ENCODE results near the gene PLCG1.

Gene PLCG1

DNA sequence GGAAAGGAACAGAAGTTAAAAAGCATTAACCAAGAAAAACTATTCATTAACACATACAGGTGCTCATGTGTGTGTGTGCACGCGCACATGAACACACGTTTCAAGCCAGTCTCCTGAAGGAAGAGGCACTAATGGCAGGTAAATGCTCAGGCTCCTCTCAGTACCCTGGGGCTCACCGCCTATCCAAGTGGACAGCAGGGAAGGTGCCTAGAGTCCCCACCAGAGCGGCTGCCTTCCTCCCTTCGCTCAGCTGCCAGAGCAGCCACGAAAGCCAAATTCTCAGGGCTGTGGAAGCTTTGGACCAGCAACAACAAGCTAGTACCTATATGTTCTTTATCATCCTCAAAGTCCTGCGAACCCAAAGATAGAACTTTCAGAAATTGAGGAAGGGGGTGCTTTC is 42.6 kb downstream of the PLCG1 start:
- no peak for DNase-seq (ENCODE audit: low read depth)

DNA sequence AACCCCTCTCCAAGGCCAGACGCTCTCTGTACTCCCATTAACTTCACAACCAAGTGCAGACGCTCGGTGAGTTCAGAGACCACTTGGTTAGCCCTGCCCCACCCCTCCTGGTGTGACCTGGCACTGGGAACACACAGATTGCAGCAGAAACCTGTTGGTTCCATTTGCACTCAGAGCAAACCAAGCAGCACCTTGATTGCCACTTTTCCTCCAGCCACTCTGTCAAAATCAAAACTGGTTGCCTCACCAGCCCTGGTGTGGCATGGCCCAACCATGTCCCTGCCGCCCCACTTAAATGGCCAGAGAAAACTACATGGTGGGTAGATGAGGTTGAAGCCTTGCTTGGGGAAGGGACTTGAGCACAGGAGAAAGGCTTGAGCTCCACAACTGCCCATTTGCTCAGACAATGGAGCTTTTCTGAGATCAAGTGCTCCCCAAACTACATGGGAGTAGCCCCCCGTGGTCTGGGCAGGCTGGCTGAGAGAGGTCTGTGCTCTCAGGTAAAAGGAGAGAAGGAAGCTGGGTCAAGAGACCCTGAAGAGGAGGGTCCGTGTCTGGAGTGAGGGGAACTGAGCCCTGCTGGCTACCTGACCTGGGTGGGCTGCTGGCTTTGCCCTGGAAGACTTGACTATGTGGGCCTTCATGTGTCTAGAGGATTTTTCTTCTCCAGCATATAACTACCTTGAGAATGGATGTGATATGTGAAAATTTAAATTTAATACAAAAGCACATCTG is 43.4 kb downstream of the PLCG1 start:
- DNase-seq (ENCODE audit: low read depth) = no peak

DNA sequence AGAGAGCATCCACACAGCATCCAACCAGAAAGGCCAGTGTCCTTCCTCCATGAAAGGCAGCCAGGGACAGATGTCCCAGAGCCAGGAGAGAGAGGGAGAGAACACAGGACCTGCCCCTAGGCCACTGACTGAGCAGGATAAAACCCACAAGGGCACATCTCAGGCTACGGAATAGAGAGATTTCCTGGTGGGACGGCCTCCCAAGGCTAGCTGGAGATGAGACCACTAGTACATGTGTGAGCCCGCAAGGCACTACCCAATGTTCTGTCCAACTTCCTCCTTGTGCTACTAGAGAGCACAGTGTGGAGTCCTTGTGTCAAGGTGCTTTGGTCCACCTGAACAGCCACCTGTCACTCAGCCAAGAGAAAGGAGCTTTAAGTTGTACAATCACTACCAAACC is 44.2 kb downstream of the PLCG1 start:
- DNase-seq (ENCODE audit: low read depth) = no peak

DNA sequence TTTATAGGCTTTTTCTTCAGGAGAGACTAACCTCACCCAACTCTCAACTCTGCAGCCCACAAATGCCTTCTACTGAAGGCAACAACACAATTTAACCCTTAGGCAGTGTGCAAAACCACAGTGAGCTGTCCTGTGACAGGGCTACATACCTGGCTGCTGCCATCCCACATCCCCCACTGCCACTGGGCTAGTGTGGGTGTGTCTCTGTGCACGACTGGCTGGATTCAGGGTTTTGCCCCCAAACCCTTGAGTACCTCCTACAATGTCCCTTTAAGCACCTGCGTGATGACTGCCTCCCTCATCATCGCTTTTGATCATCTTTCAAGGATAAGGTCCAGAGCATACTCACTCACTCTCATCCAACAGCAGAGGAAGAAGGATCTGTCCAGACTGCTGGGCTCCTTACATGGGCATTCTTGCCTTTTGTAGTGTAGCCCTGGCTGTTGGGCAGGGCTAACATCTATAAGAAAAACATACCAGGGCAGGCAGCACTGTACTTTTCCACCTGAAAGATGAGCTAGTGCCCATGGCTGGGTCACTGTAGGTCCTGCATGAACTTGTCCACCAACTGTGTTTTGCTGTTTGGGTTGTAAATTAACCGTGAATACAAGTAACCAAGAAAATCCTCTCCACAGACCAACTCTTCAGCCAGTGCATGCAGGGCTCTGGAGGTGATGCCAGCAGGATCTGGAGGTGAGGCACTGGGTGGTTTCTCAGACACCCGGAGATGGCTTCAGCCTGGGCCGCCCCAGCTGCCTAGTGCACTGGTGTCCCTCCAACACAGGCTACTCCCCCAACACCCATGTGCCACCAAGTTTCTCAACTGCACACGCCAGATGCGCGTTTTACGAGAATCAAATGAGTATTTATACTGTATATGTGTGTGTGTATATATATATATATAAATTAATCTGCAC is 45.2 kb downstream of the PLCG1 start:
- no peak for DNase-seq (ENCODE audit: low read depth)

DNA sequence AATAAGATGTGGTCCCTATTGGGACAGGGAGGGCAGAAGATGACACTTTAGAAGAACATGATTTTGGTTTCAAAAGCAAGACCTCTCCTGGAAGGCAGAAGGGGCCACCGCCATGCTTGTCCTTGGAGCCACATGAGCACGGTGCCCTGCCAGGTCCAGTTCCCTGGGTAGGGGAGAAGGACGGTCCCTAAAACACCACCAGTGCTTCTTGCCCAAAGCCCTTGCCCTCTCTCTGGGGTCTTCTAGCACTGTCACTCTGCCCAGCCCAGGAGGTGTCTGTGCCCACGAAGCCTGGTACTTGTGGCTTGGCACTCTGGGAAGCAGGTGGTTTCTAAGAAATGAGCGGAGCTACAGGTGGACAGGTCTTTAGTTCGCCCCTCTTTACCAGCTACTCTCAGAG is 46.0 kb downstream of the PLCG1 start:
- DNase-seq (ENCODE audit: low read depth) = no peak

DNA sequence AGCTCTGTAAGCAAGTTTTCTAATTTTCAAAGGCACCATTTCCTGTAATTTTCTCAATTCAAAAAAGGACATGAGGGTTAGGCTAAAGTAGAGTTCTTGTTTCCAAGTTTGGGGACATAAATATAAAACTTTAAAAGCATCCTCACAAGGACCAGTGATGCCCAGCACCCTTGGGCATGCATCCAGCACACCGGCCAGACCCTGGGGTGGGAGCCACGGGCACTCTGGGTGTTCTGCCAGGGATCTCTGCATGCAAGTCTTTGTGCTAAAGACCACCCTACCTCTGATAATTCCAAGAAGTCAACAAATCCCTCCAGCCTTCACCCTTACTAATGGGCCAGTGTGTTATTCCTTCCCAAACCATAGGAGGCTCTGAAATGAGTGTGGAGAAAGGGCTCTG is 46.5 kb downstream of the PLCG1 start:
- DNase-seq (ENCODE audit: low read depth) = no peak

DNA sequence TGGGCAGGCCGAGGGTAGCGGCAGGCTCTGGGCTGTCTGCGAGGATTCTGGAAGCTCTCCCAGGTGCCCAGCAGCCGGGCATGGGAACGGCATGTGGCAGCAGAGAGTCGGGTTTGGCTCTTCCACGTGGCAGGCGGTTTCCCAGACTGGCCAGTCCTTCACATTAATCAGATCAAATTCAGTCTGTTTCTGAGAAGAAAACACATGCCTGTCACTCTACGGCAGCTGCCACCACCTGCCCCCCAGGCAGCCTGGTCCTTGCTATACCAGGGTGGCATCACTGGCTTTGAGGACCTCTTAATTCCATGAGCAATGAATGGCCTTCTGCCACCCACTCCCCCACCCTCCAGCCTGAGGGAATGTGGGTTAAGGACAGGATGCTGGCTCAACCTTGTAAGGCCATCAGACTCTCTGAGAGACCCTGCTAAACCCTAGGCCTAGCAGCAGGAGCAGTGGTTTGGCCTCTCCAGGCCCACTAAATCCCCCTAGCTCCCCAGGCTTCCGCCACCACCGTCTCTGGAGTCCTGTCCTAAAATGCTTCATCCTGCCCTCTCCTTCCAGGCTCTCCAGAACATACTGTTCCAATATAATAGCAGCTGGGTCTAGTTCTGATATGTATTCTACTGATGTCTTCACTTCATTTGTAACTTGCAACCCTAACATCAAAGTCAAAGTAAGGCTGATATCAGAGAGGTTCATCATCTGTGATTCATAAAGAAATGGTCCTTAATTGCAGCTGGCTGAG is 47.8 kb downstream of the PLCG1 start:
- DNase-seq (ENCODE audit: low read depth) = no peak

DNA sequence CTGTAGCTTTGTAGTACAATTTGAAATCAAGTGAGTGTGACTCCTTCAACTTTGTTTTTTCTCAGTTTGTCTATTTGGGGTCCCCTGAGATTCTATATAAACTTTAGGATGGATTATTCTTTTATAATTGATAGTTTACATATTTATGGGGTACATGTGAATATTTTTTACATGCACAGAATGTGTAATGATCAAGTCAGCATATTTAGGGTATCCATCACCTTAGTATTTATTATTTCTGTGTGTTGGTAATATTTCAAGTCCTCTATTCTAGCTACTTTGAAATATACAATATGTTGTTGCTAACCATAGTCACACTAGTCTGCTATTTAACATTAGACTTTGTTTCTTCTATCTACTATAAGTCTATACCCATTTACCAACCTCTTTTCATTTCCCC is 50.3 kb downstream of the PLCG1 start:
- no peak for DNase-seq (ENCODE audit: low read depth)

DNA sequence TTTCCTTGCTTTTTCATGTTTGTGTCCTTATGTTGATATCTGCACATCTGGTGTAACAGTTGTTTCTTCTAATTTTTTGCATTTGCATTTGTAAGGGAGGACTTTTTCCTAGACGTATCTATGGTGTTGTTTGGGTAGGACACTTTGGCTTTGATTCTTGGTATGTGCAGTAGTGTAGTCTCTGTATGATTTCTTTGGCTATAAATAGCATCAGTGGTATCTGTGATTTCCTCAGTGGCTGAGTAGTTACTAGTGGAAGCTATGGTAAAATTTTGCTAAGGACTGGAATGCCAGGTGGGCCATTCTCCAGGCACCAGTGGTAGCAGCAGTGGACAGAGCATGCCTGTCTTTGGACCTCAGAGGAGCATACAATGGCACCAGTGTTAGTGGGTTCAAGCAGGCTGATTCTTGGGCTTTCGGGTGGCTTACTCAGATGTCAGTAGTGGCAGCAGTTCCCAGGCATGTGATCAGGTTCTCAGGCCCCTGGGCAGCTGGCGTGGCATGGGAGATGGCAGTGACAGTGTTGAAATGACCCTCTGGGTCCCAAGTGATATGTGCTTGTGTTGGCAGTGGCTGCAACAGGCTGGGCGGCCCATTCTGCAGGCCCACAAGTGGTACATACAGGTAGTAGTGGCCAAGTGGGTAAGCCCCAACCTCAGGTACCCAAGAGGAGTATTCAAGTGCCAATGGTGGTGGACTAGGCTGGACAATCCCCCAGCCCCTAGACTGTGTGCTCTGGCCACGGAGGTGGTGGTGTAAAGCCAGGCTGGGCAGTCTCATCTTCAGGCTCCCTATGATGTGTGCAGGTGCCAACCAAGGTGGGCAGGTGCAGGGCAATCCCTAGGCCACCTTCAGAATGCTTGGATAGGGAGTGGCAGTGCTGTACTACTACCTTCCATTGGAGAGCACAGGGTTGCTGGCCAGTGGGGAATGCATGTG is 54.5 kb downstream of the PLCG1 start:
- DNase-seq (ENCODE audit: low read depth) = no peak

DNA sequence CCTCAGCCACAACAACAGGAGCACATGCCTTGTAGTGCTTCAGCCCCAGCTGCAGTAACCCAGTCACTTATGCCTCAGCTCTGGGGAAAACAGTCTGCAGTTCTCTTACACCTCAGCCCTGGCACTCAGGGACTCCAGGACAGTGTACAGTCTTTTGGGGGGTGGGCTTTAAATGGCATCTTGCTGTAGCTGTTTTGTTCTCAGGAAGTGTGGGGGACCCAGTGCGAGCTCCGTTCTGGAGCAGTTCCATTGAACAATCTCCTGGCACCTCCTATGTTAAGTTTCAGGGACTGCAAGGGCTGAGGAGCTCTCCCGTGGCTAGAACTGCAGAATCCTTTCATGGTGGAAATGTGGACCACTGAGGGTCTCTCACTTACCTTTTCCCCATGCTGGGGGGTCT is 55.2 kb downstream of the PLCG1 start:
- no peak for DNase-seq (ENCODE audit: low read depth)

DNA sequence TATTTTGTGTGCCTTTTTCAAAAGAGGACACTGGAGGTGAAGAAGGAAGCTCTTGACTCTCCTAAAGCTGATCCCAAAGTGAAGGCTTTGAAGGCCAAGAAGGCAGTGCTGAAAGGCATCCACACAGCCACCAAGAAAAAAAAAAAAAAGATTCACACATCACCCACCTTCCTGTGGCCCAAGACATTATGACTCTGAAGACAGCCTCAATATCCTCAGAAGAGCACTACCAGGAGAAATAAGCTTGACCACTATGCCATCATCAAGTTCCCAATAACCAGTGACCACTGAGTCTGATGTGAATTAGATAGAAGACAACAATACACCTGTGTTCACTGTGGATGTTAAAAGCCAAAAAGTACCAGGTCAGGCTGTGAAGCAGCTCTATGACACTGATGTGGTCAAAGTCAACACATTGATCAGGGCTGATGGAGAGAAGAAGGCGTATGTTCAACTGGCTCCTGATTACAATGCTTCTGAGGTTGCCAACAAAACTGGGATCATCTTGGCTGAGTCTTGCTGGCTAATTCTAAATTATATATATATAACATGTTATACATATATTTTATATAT is 59.4 kb downstream of the PLCG1 start:
- DNase-seq (ENCODE audit: low read depth) = no peak

DNA sequence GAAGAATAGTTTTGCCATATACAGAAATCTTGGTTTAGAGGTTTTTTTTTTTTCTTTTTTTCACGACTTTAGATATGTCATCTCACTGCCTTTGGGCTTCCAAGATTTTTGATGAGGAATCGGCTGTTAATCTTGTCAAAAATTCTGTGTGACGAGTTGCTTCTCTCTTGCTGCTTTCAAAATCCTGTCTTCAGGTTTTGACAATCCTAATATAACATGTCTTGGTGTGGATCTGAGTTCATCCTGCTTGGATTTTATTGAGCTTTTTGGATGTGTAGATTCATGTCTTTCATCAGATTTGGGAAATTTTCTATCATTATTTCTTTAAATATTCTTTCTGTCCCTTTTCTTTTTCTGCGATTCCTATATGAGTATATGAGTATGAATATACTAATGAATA is 61.1 kb downstream of the PLCG1 start:
- DNase-seq (ENCODE audit: low read depth) = no peak

DNA sequence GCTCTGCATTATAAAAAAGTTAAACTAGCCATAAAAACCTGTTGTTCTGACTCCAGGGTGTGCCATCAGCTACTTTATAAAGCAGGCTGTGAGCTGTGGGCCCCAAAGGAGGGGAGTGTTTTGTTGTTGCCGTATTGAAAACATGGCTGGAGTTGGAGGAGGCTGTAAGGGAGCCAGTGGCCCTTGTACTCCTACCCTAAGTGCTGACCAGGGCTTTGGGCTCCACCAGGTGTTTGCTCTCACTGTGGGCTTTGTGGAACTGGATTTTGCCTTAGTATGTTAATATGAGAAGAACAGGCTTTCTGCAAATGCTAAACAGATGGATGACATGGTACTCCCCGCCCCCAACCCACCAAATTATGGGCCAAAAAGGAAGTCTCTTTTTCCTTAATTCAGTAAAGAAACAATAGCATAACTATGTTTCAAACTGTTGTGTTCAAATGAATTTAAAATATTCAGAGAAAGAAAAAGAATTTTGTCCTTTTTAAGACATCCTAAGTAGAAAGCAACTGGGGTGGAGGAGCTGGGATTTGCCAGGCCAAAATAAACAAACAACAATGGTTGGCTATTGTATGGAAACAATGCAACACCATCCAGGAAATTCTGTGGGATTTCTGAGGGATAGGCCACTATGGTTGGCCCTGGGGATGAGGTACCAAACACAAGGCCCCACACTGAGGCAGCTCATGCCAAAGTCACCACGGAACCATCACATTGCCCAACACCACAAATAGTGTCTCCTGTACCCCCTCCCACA is 63.3 kb downstream of the PLCG1 start:
- DNase-seq (ENCODE audit: low read depth) = no peak

DNA sequence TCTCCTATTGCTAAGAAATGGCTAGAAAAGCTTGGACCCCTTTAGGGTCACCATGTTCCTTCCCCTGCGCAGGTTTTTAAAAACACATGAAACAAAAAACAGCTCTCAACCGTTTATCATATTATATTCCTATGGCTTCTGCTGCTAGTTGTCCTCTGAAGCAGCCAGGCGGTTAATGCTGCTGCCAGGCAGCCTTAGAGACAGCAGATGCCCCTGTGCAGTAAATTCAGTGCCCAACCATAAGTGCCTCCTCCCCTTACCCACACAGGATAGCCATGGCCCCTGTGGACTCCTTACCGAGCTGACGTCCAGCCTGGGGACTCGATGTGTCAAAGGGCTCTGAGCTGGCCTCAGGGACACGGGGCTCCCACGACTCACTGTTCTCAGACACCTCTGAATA is 64.4 kb downstream of the PLCG1 start:
- DNase-seq (ENCODE audit: low read depth) = no peak

DNA sequence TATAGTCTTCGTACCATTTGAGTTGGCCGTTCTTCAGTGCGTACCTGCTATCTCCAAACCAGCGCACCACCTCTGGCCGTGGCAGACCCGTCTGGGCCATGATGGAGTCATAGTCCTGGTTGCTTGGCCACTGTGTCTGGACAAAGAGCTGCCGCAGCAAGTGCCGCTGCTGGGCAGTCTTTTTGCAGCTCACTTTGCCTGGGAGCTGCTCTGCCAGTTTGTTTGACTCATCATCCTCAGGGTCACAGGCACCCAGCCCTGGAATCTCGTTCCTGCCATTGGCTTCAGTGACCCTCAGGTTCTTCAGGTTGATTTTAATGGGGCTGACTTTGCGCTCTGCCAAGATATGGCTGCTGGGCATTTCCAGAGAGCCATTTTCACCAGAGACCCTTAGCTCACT is 65.1 kb downstream of the PLCG1 start:
- DNase-seq (ENCODE audit: low read depth) = no peak

DNA sequence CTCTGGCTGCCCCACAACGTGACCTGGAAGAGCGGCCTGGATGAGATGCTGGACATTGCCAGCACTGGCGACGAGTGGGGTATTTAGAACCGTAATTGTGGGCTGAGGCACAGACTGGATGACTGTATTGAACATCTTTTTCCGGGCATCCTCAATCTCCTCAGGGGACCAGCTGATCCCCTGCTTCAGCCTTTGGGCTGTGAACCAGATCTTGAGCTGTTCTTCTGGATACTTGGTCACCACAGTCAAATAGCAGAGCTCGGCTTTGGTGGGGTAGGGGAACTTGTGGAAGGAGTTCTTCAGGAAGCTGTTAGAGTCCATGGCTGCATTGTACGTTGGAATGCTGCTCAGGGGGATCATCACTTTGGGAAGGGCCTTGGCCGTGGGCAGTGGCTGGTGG is 66.3 kb downstream of the PLCG1 start:
- DNase-seq (ENCODE audit: low read depth) = no peak

DNA sequence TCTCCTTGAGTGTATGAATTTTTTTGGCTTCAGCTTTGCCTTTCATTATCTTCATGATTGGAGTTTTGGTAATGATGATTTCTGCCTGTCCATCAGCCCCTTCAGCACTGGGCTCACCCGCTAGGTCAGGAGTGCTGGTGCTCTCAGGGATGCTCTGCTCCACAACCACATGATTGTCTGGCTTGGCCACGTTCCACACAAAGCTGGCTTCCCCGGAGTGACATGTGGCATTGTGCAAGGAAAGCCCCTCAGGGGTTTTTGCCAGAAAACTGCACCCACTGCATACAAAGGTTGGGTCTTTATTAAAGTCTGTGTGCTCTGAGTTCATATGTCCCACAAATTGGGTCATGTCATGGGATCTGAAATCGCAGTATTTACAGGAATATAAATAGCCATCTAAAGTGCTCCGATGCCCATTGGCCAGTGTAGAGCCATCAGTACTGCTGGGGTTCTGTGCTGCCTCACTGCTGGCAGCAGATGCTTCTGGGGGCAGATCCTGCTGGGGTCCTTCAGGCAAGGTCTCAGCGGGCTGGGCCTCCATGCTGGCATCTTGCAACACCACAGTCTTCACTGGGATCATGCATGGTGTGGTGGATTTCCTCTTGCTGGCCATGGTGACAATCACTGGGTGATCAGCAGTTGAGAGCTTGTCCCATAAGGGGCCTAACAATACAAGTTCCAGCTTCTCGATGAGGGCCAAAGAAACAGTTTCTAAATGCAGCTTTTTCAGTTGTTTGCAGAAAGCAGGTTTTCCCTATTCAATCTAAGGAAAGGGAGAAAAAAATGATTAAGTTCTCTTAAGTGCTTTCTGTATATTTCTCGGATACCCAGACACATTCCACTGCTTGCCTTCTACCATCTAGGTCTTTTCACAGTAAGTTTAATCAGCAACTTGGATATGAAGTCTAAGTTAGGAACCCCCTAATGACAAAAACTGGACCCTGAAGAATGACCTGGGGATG is 67.2 kb downstream of the PLCG1 start:
- no peak for DNase-seq (ENCODE audit: low read depth)

DNA sequence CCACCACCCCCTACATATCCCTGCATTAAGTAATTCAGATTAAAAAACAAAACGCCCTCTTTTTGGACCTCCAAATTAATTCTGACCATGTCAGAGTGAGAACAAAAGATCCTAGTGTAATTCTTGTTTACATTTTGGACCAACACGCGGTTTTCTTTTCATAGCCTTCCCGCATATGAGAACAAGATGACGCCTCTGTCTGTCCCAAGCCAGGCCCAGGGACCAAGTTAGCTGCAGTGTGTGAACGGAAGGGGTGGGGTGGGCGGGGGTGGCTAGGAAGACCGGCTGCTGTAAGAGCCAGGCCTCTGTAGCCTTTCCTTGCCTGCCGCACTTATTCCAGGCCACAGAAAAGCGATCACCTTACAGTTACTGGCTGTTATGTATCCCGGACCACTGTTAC is 68.0 kb downstream of the PLCG1 start:
- DNase-seq (ENCODE audit: low read depth) = no peak

DNA sequence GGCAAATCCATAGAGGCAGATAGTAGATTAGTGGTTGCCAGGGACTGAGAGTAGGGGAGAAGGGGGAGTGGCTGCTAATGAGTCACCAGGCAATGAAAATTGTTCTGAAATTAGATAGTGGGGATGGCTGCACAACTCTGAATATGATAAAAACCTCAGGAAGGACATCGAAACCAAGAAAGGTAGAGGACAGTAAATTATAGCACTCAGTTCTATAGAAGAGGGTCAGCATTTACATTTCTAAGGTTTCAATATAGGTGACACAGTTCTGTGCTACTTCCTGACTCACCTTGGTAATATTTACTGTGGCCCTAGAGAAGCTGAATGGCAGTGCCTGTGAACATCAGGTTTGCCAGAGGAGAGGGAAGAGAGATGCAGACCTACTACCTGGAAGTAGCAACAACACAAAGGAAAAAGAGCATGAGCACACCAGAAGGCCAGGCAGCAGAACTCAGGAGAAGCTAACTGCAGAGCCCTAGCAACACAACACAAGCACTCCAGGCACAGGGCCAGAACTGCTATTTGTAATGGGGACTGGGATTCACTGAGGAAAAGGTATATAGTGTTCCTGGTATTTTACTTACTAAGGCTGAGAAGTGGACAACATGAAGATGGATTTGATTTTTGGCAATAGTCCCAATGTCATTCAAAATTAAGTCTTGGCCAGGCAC is 75.9 kb downstream of the PLCG1 start:
- DNase-seq (ENCODE audit: low read depth) = peak; percentile 53
